RPMI7951 (cell line): ENCODE measurements around the gene RARA. TPM values are rescaled to one million over a fixed set of nuclear protein-coding genes. Genes with fewer than 3 reads are reported as not detected.

ENCODE experiments used
- DNase-seq: peaks from one replicate; pipeline ENCODE4 v3.0.0-alpha.2; 2012; ENCODE audit warnings: low read depth
- total RNA-seq: library from RNA; depleted of rRNA; stranded (reverse); fragments of >200 nt; shearing (Covaris generic); gene quantifications from 2 replicates; pipeline ENCODE4 v1.2.3, GENCODE V29; 2014

RARA gene
- total RNA-seq, 1 experiment from 2014 or later, result 10.2 TPM

GRCh38 chr17:40327735-40328385 is 18.9 kb downstream of the RARA start:
- no peak for DNase-seq

GRCh38 chr17:40328386-40328766 is 19.4 kb downstream of the RARA start:
- DNase-seq, result no peak

GRCh38 chr17:40329839-40330794 is 21.1 kb downstream of the RARA start:
- no peak for DNase-seq

GRCh38 chr17:40330850-40331470 is 22.0 kb downstream of the RARA start:
- DNase-seq, result no peak

- peak; percentile 92 for DNase-seq
These were observed 23.0 kb downstream of the RARA start for GRCh38 chr17:40331743-40332641.

GRCh38 chr17:40333781-40334448 is 24.9 kb downstream of the RARA start:
- no peak for DNase-seq

GRCh38 chr17:40335620-40336019 is 26.6 kb downstream of the RARA start:
- no peak for DNase-seq

- no peak for DNase-seq
These were observed 28.4 kb downstream of the RARA start for GRCh38 chr17:40337351-40337750.

GRCh38 chr17:40338058-40338457 is 29.1 kb downstream of the RARA start:
- DNase-seq, result no peak

- DNase-seq, result no peak
These were observed 30.1 kb downstream of the RARA start for GRCh38 chr17:40338941-40339649.

- DNase-seq, result no peak
These were observed 31.3 kb downstream of the RARA start for GRCh38 chr17:40340327-40340726.

GRCh38 chr17:40340880-40341807 is 32.2 kb downstream of the RARA start:
- DNase-seq, result peak; percentile 80

GRCh38 chr17:40341808-40342503 is 33.0 kb downstream of the RARA start:
- peak; percentile 40 for DNase-seq

- no peak for DNase-seq
These were observed 33.7 kb downstream of the RARA start for GRCh38 chr17:40342504-40343218.

- DNase-seq, result no peak
These were observed 34.5 kb downstream of the RARA start for GRCh38 chr17:40343219-40344119.

- no peak for DNase-seq
These were observed 35.6 kb downstream of the RARA start for GRCh38 chr17:40344421-40345160.
